Stimulated activated CD8-positive, alpha-beta memory T cell treated with anti-CD3 and anti-CD28 coated beads, Interleukin-4, amount 100 ng/mL, for 24 hours (primary cell): ENCODE data around the gene ARPC4.
"Not testable (repeated sequence)": the region's sequence is repeated elsewhere in the genome, so short reads cannot be mapped to it uniquely, and the experiment has no call there.

Experiments used
- DNase-seq: peaks from one replicate; pipeline ENCODE4 v3.0.0-alpha.2; 2020; ENCODE audit warnings: low read depth

The ARPC4 gene

DNA sequence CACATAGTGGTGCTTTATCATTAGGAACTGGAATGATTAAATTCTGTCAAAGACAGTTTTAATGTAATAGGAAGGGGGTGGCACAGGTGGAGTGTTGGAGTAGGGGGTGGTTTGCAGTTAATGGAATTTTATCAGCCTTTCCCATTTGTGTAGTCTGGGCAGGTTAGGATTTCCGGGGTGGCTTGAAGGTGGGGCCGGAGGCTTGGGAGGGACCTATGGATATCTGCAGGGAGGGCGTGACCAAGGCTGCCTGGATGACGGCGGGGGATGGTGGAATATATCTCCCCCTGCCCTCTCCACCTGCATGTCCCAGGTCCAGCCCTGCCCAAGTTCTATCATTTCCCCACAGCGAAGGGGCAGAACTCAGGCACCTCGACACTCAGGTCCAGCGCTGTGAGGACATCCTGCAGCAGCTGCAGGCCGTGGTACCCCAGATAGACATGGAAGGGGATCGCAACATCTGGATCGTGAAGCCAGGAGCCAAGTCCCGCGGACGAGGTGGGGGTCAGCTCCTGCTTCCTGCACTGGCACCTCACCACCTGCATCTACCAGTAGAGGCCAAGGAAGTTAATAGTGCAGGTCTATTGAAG, 32.7 kb downstream of the ARPC4 start:
- no peak for DNase-seq

DNA sequence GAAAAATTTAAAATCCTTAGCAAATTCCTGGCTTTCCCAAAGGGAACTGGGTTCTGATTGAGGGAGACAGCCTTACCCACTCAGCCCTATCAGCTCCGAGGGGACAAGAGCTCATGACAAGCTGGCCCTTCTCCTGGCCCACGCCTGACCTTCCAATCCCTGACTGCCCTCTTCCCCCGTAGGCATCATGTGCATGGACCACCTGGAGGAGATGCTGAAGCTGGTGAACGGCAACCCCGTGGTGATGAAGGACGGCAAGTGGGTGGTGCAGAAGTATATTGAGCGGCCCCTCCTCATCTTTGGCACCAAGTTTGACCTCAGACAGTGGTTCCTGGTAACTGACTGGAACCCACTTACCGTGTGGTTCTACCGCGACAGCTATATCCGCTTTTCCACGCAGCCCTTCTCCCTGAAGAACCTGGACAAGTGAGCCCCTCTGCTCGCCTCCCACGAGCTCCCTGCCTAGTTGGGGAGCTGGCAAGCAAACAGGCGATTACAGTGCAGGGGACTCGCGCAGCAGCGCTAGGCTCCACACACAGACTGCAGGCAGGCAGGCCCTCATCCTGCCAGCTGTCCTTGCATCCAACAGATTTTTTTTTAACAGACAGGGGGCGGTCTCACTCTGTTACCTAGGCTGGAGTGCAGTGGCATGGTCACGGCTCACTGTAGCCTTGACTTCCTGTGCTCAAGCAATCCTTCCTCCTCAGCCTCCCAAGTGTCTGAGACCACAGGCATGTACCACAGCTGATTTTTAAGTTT, 34.1 kb downstream of the ARPC4 start:
- no peak for DNase-seq

DNA sequence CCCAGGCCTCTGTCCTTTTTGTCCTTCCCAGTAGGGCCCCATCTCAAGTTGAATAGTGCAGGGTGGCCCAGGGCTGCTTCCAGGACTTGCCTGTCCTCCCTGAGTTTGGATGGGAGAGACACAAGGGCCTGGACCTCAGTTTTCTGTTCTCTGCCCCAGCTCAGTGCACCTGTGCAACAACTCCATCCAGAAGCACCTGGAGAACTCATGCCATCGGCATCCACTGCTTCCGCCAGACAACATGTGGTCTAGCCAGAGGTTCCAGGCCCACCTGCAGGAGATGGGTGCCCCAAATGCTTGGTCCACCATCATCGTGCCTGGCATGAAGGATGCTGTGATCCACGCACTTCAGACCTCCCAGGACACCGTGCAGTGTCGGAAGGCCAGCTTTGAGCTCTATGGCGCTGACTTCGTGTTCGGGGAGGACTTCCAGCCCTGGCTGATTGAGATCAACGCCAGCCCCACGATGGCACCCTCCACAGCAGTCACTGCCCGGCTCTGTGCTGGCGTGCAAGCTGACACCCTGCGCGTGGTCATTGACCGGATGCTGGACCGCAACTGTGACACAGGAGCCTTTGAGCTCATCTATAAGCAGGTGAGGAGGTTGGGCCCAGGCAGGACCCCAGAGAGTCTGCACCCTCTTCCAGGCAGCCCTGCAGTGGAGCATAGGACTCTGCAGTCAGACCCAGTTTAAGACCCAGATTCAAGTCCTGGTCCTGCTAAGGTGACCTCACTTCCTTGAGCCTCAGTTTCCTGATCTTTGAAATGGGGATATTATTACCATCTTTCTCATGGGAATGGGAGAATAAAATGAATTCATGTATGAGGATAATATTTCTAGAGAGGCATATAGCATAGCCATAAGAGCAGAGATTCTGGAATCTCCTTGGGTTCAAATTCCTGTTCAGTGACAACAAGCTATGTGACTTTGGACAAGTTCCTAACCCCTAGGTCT, 36.2 kb downstream of the ARPC4 start:
- DNase-seq: no peak

DNA sequence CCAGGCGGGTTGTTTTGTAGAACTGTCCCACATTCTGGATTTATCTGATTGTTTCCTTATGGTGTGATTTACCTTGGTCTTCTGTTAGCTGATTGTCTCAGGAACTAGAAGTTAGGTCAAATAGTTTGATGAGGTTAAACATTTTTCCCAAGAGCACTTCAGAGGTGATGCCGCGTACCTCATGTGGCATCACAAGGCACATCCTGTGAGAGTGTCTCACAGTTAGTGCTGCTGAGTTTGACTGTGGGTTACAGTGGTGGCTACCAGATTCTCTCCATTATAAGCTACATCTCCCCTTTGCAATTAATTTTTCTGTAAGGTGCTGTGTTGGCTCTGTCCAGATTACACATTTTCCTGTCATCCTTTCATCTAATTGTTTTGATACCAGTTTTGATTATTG, 38.4 kb downstream of the ARPC4 start:
- DNase-seq: no peak

DNA sequence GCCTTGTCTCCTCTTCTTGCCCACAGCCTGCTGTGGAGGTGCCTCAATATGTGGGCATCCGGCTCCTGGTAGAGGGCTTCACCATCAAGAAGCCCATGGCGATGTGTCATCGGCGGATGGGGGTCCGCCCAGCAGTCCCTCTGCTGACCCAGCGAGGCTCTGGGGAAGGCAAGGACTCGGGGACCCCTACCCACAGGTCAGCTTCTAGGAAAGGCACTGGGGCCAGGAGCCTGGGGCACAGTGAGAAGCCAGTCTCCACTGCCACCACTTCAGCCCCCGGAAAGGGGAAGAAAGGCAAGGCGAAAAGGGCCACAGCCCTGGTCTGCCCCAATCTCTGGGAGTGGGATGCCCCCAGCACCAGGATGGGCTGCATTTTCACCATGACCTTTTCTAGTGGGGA, 40.2 kb downstream of the ARPC4 start:
- no peak for DNase-seq

DNA sequence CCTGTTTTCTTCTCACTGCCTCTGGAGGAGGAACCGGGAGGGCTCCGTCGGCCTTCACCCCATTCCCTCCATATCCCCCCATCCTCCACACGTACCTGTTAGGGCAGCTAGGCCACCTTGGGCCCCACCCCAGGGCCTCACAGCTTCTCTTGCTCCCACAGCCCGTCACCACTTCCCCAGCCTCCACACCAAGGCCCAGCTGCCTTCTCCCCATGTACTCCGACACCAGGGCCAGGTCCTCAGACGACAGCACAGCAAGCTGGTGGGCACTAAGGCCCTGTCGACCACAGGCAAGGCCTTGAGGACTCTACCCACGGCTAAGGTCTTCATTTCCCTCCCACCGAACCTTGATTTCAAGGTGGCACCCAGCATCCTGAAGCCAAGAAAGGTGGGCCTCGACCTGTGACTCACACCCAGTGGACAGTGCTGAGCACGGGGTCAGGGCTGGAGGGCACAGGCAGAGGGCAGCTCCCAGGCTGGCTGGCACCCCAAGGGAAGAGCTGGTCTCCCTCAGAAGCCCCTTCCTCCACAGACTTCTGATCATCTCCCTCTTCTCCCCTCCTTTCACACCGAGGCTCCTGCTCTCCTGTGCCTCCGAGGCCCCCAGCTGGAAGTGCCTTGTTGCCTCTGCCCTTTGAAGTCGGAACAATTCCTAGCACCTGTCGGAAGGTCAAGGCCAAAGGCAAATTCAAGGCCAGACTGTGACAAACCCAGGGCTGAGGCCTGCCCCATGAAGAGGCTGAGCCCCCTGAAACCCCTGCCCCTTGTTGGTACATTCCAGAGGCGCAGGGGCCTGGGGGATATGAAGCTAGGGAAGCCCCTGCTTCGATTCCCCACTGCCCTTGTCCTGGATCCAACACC, 41.9 kb downstream of the ARPC4 start:
- DNase-seq: no peak

DNA sequence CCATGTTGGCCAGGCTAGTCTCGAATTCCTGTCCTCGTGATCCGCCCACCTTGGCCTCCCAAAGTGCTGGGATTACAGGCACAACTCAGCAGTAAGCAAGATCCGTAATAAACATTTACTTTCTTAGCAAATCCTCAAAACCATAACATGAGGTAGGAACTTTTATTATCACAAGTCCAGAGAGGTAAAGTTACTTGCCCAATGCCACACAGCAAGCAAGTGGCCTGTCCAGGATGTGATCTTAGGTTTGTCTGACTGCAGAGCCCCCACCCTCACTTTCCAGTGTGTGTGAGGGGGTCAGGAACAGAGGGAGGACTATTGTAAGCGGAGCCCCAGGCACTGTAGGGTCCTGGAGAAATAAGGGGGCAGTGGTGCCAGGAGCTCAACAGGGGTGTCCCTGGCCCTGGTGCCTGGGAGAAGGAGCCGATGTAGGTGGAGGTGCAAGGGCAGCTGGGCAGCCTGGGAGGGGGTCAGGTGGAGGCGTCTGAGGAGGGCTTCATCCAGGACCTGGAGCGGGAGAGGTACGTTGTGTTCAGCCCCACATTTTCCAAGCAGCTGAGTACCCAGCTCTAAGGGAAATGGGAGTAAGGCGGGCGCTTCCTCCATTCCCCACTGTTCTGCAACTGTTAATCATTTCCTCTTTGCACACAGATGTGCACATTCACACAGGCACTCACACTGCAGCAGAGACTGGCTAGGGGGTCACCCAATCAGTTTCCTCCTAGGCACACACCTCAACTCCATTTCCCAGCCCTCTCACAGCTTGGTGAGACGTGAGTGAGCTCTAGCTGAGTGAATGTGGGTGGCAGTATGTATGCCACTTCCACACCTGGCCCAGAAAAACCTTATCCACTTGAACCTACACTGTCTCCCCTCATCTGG, 45.1 kb downstream of the ARPC4 start:
- DNase-seq: no peak

DNA sequence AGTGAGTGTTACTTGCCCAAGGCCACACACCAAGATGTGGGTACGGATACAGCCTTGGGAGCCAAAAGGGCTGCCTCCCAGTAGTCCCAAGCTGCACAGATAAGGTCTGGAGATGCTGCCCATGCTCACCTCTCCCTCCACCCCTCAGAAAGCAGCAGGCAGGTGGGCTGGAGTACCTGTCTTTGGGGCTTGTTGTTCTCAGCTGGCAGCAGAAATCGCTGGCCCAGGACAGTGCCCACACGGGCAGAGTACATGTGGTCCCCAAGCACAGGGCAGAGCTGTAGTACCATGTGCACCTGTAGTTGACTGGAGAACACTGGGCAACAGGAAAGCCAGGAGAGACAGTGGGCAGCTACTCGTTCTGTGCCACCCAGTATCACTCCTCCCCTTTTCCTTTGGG, 46.0 kb downstream of the ARPC4 start:
- DNase-seq: no peak

DNA sequence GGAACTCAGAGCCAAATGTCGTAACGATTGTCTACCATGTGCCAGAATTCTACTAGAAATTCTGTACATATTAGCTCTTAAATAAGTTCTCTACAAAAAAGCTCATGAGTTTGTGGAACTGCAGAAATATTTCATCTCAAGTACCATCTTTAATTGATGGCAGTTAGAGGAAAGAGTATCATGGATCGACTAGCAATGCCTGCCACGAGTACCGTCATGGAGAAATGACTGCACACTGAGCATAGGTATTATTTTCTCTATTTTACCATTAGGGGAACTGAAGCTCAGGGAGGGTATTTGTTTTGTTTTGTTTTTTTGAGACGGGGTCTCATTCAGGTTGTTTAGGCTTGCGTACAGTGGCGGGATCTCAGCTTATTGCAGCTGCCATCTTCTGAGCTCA, 48.1 kb downstream of the ARPC4 start:
- no peak for DNase-seq

DNA sequence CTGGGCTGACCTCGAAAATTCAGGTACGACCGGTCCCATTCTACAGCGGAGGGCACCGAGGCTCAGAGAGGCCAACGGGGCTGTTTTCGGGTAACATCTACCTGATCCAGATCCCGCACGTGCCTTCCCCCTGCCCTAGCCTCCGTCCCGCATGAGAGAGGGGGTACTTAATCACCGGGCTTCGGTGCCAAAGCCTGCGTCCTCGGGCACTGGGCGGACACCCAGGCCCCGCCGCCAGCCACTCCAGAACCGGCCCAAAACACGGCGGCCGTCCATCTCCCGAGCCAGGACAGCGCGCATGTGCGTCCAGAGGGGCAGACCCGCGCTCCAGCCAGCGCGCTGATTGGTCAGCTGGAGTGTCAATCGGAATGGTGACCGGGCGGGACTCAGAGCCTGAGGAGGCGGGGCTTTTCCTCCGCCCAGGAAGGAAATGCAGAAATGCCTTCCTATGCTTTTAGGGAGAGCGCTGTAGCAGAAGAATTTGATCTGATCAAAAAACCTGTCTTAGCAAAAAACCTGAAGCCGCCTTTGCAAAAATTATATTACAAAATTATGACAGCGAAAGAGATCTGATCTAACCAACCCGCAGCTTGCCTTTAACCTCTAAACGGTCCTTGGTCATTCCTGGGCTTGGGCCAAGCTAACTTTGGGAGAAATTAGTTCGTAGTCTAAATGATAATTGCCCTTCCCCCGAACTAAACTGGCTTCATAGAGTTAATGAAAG, 51.0 kb downstream of the ARPC4 start, which contains the start of gene RPUSD3:
Gene RPUSD3, minus strand, starts transcription at position 294 of the 724 bp plus-strand sequence. Its CDS starts 18 bp downstream, at position 276.
- peak; percentile 91 for DNase-seq

DNA sequence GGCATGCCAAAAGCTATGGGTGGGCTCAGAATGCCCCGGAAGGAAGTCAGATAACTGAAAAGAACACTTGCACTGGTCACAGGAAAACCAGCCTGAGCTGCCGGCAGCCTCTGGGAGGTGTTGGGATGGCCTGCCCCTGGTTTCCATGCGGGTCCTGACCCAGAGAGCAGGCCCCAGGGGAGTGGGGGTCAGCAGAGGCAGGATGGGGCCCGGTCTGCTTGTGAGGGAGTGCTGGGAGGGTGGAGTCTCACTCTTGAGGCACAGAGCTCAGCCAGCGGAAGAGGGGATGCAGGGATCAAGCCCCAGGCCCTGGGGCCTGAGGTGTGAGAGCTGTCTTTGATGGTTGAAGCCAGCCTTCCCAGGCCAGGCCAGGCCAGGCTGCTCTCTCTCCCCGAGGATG, 53.3 kb downstream of the ARPC4 start:
- DNase-seq: no peak

DNA sequence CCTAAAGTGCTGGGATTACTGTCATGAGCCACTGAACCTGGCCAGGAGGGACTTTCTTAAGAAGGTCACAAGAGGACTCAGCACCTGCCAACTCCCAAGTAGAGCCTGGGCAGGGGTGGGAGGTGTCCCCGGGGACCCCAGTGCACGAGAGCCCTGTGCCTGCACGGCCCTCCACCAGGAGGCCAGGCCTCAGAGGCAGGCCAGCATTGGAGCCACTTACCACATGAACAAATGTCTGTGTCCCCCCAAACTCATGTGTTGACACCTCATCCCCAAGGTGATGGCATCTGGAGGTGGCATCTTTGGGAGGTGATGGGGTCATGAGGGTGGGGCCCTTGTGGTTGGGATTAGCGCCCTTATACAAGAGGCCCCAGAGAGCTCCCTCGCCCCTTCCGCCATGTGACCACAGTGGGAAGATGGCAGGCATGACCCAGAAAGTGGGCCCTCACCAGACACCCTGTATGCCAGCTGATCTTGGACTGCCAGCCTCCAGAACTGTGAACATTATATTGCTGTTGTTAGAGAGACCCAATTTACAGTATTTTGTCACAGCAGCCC, 54.1 kb downstream of the ARPC4 start:
- no peak for DNase-seq

DNA sequence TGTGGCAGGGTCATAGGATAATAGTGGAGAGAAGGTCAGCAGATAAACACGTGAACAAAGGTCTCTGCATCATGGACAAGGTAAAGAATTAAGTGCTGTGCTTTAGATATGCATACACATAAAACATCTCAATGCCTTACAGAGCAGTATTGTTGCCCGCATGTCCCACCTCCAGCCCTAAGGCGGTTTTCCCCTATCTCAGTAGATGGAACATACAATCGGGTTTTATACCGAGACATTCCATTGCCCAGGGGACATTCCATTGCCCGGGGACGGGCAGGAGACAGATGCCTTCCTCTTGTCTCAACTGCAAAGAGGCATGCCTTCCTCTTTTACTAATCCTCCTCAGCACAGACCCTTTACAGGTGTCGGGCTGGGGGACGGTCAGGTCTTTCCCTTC, 55.0 kb downstream of the ARPC4 start:
- not testable (repeated sequence) for DNase-seq

DNA sequence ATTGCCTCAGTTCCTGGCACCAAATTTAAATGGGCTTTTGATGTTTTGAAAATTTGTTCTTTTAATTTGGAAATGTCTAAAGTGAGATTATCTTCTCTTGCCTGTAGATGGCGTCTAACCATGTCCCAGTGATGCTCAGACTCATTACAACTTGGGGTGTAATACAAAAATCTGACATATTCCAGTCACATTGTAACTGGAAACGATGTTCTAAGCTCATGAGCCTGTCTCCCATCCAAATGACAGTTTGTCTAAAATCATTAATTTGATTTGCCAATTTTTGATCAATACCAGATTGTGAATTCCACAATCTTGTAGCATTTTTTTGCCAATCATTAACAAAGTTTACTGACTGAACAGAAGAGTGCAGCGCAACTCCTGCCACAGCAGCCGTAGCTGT, 56.0 kb downstream of the ARPC4 start:
- DNase-seq: not testable (repeated sequence)

DNA sequence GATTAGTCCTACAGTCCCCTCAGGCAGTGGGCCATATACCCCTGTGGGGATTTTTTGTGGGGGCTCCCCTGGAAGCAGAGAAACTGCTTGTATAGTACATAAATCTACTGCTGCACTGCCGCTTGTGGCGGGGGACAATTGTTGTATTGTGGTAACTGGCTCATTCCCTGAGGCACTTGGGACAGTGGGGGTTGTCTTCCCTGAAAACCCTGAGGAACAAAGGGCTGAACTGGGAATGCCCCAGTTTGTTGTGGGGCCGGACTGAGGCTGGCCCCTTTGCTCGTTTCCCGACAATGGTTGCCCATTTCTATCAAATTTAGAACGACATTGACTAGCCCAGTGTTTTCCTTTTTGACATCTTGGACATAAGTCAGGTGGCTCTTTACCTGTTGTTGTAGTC, 58.5 kb downstream of the ARPC4 start:
- not testable (repeated sequence) for DNase-seq

DNA sequence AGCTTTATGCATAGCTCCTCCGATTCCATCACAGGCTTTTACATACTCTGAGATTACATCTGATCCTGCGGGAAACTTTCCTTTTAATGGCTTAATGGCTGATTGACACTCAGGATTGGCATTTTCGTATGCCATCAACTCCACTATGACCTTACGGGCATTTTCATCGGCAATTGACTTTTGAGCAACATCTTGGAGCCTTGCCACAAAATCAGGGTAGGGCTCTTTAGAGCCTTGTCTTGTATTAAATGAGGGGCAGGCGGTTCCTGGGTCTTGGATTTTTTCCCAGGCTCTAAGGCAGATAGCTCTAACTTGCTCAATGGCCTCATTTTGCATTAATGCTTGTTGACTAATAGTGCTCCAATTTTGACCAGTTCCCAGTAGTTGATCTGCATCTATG, 59.0 kb downstream of the ARPC4 start:
- DNase-seq: not testable (repeated sequence)

DNA sequence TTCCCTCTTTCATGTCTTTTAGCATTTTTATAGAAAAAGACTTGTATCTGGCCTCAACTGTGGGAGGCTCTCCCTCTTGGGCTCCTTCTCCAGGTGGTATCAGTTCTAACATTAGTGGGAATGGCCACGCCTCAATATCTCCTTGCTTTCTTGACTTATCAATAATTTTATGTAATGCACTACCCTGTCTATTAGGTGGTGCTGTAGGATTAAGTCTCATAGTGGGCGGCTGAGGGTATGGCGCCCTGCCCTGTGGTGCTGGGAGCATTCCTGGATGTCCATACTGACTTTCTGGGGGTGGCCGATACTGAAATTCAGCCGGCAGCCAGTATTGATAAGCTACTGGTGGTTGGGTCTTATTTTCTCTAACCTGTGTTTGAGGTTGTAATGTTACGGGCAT, 59.6 kb downstream of the ARPC4 start:
- DNase-seq: no peak

DNA sequence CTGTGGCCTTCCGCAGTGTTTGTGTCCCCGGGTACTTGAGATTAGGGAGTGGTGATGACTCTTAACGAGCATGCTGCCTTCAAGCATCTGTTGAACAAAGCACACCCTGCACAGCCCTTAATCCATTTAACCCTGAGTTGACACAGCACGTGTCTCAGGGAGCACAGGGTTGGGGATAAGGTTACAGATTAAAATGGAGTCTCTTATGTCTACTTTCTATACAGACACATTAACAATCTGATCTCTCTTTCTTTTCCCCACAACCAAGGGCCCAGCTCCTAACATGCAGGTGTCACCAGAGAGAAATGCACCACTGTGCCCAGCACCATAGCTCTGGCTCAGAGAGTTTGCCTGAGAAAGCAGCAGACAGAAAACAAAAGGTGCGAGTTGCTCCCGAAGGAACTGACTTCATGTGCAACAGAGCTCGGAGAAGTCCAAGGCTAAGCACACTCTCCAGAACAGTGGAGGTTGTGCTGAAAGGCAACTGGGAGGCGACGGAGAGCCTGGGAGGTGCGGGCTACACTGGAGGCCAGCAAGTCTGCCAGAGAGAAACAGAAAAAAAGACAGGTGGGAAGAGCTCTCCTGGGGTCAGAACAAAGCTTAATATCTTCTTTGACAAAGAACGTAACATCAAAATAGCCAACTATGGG, 61.5 kb downstream of the ARPC4 start:
- DNase-seq: not testable (repeated sequence)

DNA sequence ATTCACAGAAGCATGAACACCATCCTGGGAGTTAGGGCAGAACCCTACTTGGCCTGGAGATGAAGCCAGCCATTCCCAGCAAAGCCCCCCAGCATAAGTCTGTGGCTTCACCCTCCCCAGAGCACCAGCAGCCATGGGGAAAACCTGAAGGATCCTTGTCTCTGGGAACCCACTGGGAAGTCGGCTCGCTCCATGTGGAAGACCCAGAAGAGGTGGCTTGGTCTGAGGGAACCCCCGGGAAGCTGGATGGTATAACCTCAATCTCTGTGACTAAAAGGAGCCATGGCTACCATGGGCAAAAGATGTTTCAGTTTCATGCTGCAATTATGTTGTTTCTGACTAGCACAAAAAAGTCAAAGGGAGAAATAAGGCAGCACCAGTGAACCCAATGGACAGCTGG, 62.7 kb downstream of the ARPC4 start:
- DNase-seq: no peak
